HepG2 (cell line): ENCODE data around the gene TLR4. TPM values are rescaled to one million over a fixed set of nuclear protein-coding genes. Genes with fewer than 3 reads are reported as not detected.

Experiments used
- ATAC-seq: fragments of 200-7000 bp; cut with Tn5 transposase; 3 replicates; pipeline ENCODE4 v1.9.1; 2020; ENCODE audit warnings: mild to moderate bottlenecking, moderate library complexity
- BruUV-seq: library from RNA; stranded (reverse); fragments of 400-500 nt; replicated peaks from 2 replicates; lab custom pipeline; 2021; lab: Mats Ljungman, UMichigan
- CTCF ChIA-PET: fragments of 300-600 bp; formaldehyde crosslinking; extraction: SDS; loops from one replicate; lab custom pipeline; 2021; ENCODE audit warnings: low total read pairs, inconsistent platforms, low intra/inter-chr PET ratio; lab: Yijun Ruan, JAX
- POLR2A ChIA-PET: fragments of 350-600 bp; sonication (Branson Sonifier 250); formaldehyde crosslinking; loops from one replicate; lab custom pipeline; 2020; ENCODE audit warnings: antibody characterized with exemption, inconsistent platforms; lab: Yijun Ruan, JAX
- DNase-seq: peaks from one replicate; pipeline ENCODE4 v3.0.0-alpha.2; 2015; ENCODE audit warnings: low spot score
- FAIRE-seq: peaks from 3 replicates; lab custom pipeline; 2011; peaks lifted over from hg19 to GRCh38; lab: Jason Lieb, UNC
- H2AFZ ChIP-seq: one replicate; pipeline ENCODE4 v1.6.1; 2011; ENCODE audit warnings: low read length, inconsistent platforms
- H3K27ac ChIP-seq: fragments of 300-600 bp; 3 replicates; pipeline ENCODE4 v1.8.0; 2011; ENCODE audit warnings: mixed run types, mild to moderate bottlenecking, mixed read lengths, low read length, inconsistent platforms; ENCODE audit not compliant: insufficient read depth; ENCODE audit errors: extremely low read length
- H3K27me3 ChIP-seq, 2 experiments: fragments of 200-600 bp in 1 of 2; 2 replicates in 1 of 2; 3 replicates in 1 of 2; pipeline versions ENCODE4 v1.6.0 to v1.8.0; 2011; ENCODE audit warnings: low read length in 2 of 2, mild to moderate bottlenecking in 2 of 2, moderate library complexity in 2 of 2, inconsistent platforms in 1 of 2; ENCODE audit not compliant: insufficient read depth in 2 of 2, control insufficient read depth in 1 of 2
- H3K36me3 ChIP-seq, 2 experiments: fragments of 200-600 bp in 1 of 2; replicated peaks in 1 of 2; 2 replicates in 1 of 2; 3 replicates in 1 of 2; pipeline versions ENCODE4 v1.5.1 to v1.8.0; 2011; ENCODE audit warnings: low read length in 2 of 2, inconsistent platforms in 1 of 2; ENCODE audit not compliant: insufficient read depth in 2 of 2, control insufficient read depth in 1 of 2
- H3K4me1 ChIP-seq: 2 replicates; pipeline ENCODE4 v1.5.1; 2012; ENCODE audit warnings: low read length, inconsistent platforms; ENCODE audit not compliant: insufficient read depth
- H3K4me2 ChIP-seq: 2 replicates; pipeline ENCODE4 v1.6.0; 2011; ENCODE audit warnings: low read depth, low read length, inconsistent platforms
- H3K4me3 ChIP-seq, 3 experiments: fragments of 200-600 bp in 1 of 3; sonication (generic), shearing (Covaris generic) in 1 of 3; replicated peaks in 1 of 3; 2 replicates each; pipeline ENCODE4 v1.5.1; 2011 to 2016; ENCODE audit warnings: low read length in 3 of 3, inconsistent platforms in 2 of 3, low read depth in 2 of 3, mild to moderate bottlenecking in 2 of 3, control low read depth in 1 of 3, mixed read lengths in 1 of 3; ENCODE audit not compliant: insufficient read depth in 1 of 3
- H3K79me2 ChIP-seq: one replicate; pipeline ENCODE4 v1.6.1; 2011; ENCODE audit warnings: low read length, inconsistent platforms; ENCODE audit not compliant: insufficient read depth
- H3K9ac ChIP-seq: 2 replicates; pipeline ENCODE4 v1.6.0; 2011; ENCODE audit warnings: mild to moderate bottlenecking, low read depth, low read length, inconsistent platforms; ENCODE audit not compliant: insufficient read depth
- H3K9me3 ChIP-seq: 2 replicates; pipeline ENCODE4 v1.5.1; 2012; ENCODE audit warnings: mild to moderate bottlenecking, low read length
- H4K20me1 ChIP-seq: 2 replicates; pipeline ENCODE4 v1.6.0; 2011; ENCODE audit warnings: inconsistent platforms, mild to moderate bottlenecking, low read length, moderate library complexity; ENCODE audit not compliant: insufficient read depth
- AHR ChIP-seq: IDR thresholded peaks from 2 replicates; pipeline ENCODE4 v1.6.1; 2018; ENCODE audit warnings: missing genetic modification reagents, missing compliant biosample characterization
- ATAD3A ChIP-seq: sonication (generic); formaldehyde crosslinking; IDR thresholded peaks from 2 replicates; pipeline ENCODE4 v1.4.0; 2020; ENCODE audit warnings: missing genetic modification reagents
- CHD4 ChIP-seq: fragments of 200-600 bp; sonication (generic); IDR thresholded peaks from 2 replicates; pipeline ENCODE4 v1.7.0; 2017; ENCODE audit warnings: mild to moderate bottlenecking, low read length, borderline replicate concordance
- GTF2F1 ChIP-seq: fragments of 150-350 bp; IDR thresholded peaks from 2 replicates; pipeline ENCODE4 v1.6.1; 2014; ENCODE audit warnings: low read length
- NCOR1 ChIP-seq: fragments of 200-600 bp; sonication (generic); IDR thresholded peaks from 2 replicates; pipeline ENCODE4 v1.7.0; 2017; ENCODE audit warnings: antibody characterized with exemption, low read length, borderline replicate concordance
- SALL1 ChIP-seq: sonication (generic); formaldehyde crosslinking; IDR thresholded peaks from 2 replicates; pipeline ENCODE4 v1.8.0; 2022; ENCODE audit warnings: mild to moderate bottlenecking, missing genetic modification reagents
- TBL1XR1 ChIP-seq: fragments of 150-350 bp; IDR thresholded peaks from 2 replicates; pipeline ENCODE4 v1.6.1; 2014; ENCODE audit warnings: borderline replicate concordance, low read length; ENCODE audit not compliant: partially characterized antibody
- ZNF282 ChIP-seq: fragments of 450-650 bp; IDR thresholded peaks from 2 replicates; pipeline ENCODE4 v1.6.1; 2018; ENCODE audit not compliant: partially characterized antibody
- ZNF367 ChIP-seq: sonication (generic); formaldehyde crosslinking; IDR thresholded peaks from 2 replicates; pipeline ENCODE4 v1.4.0; 2020; ENCODE audit warnings: missing genetic modification reagents, borderline replicate concordance
- WGBS: methylation state at CpG from one replicate; pipeline ENCODE4 v1.1.6; 2017; ENCODE audit warnings: low lambda C conversion rate; 5-methylcytosine and 5-hydroxymethylcytosine counted together
- in situ Hi-C: cut with HindIII; loops from 2 replicates; pipeline ENCODE4 v1.10.0; 2017; ENCODE audit warnings: low pct_unique_long_range_greater_than_20kb; ENCODE audit not compliant: extremely low pct_ligation_motif_present
- intact Hi-C: fragments of 100-400 bp; cut with micrococcal nuclease; formaldehyde crosslinking; loops from one replicate; pipeline ENCODE4 v1.10.0; 2022; ENCODE audit not compliant: unreplicated experiment
- polyA plus RNA-seq, 8 experiments: library from polyadenylated mRNA; depleted of rRNA in 3 of 8; stranded (reverse) in 7 of 8; unstranded in 1 of 8; fragments of >200 nt; fragmentation: Illumina TruSeq in 4 of 8; extraction: Trizol in 4 of 8; gene quantifications; 2 replicates each; pipeline versions ENCODE4 v1.2.1 to v1.2.3, GENCODE V29; 2011 to 2016; ENCODE audit warnings: low read depth in 4 of 8, missing spikeins in 1 of 8, mixed read lengths in 1 of 8; ENCODE audit not compliant: insufficient read depth in 1 of 8
- total RNA-seq, 5 experiments: library from RNA; depleted of rRNA; stranded (reverse); fragments of >200 nt; fragmentation: Illumina TruSeq; extraction: Trizol; gene quantifications; 2 replicates each; pipeline ENCODE4 v1.2.3, GENCODE V29; 2016; ENCODE audit warnings: low read depth in 1 of 5
- TF ChIP-seq, protein P1 (sequence below): sonication (generic); formaldehyde crosslinking; IDR thresholded peaks from 2 replicates; pipeline ENCODE4 v1.5.1; 2020; ENCODE audit warnings: mild to moderate bottlenecking, missing genetic modification reagents, moderate library complexity
- TF ChIP-seq, protein P2 (sequence below): sonication (generic); formaldehyde crosslinking; IDR thresholded peaks from 2 replicates; pipeline ENCODE4 v1.5.1; 2020; ENCODE audit warnings: missing genetic modification reagents, mild to moderate bottlenecking, borderline replicate concordance
- TF ChIP-seq, protein P3 (sequence below): sonication (generic); formaldehyde crosslinking; IDR thresholded peaks from 2 replicates; pipeline ENCODE4 v1.8.1; 2023; ENCODE audit warnings: mild to moderate bottlenecking, missing genetic modification reagents

TLR4 gene
- total and polyA plus RNA-seq, 2 of the 13 experiments (the other 11 are each of a cell fraction or from before 2014, with no cell fraction given): 0.07 to 0.22 TPM

DNA sequence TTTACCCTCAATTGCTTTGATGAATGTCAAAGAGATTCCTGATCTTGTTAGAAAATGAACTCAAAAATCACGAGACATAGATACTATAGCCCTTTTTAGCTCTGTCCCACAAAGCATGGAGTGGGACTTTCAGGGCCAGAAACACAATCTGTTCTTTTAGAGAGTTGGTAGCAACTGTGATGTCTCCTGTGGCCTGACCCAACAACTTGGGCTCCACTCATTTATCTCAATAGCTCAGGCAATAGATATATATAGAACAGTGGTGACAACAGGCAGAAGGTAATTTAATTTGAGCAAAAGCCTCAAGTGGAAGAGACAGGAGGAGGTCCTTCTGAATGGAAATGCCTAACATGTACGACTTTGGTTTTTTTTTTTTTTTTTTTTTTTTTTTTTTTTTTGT is 25.2 kb downstream of the TLR4 start:
- ATAC-seq: no peak
- H3K36me3 ChIP-seq: no peaks in the 10 kb centered on the region
- DNase-seq: no peak
- no peak for FAIRE-seq
- TF ChIP-seq TBL1XR1 (no peak), SALL1 (no peak), CHD4 (no peak), ZNF367 (no peak), ATAD3A (no peak), NCOR1 (no peak), ZNF282 (no peak), GTF2F1 (no peak), AHR (CRISPR knock-in tag) (no peak)
- TF ChIP-seq, protein P1, sequence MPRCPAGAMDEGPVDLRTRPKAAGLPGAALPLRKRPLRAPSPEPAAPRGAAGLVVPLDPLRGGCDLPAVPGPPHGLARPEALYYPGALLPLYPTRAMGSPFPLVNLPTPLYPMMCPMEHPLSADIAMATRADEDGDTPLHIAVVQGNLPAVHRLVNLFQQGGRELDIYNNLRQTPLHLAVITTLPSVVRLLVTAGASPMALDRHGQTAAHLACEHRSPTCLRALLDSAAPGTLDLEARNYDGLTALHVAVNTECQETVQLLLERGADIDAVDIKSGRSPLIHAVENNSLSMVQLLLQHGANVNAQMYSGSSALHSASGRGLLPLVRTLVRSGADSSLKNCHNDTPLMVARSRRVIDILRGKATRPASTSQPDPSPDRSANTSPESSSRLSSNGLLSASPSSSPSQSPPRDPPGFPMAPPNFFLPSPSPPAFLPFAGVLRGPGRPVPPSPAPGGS: no peak
- TF ChIP-seq, protein P2, sequence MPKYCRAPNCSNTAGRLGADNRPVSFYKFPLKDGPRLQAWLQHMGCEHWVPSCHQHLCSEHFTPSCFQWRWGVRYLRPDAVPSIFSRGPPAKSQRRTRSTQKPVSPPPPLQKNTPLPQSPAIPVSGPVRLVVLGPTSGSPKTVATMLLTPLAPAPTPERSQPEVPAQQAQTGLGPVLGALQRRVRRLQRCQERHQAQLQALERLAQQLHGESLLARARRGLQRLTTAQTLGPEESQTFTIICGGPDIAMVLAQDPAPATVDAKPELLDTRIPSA (CRISPR knock-in tag): no peak
- TF ChIP-seq, protein P3, sequence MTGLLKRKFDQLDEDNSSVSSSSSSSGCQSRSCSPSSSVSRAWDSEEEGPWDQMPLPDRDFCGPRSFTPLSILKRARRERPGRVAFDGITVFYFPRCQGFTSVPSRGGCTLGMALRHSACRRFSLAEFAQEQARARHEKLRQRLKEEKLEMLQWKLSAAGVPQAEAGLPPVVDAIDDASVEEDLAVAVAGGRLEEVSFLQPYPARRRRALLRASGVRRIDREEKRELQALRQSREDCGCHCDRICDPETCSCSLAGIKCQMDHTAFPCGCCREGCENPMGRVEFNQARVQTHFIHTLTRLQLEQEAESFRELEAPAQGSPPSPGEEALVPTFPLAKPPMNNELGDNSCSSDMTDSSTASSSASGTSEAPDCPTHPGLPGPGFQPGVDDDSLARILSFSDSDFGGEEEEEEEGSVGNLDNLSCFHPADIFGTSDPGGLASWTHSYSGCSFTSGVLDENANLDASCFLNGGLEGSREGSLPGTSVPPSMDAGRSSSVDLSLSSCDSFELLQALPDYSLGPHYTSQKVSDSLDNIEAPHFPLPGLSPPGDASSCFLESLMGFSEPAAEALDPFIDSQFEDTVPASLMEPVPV: no peak
- TF ChIP-seq, all 625 proteins: peak for 0
- ChIA-PET CTCF (no interaction called here), POLR2A (no interaction called here)
- no peaks in the 10 kb centered on the region for H3K79me2 ChIP-seq
- in situ Hi-C loops (no loop called here), intact Hi-C loops (no loop called here)
- no peaks in the 10 kb centered on the region for H3K9me3 ChIP-seq
- WGBS: 0% methylated on average over 2 of the region's 2 CpGs
- no peak overlapping the region for H3K9ac ChIP-seq
- no peak overlapping the region for H3K4me2 ChIP-seq
- no peak overlapping the region for H3K4me3 ChIP-seq
- H4K20me1 ChIP-seq: no peaks in the 10 kb centered on the region
- no peak overlapping the region for H3K27ac ChIP-seq
- no peaks in the 10 kb centered on the region for H3K4me1 ChIP-seq
- BruUV-seq: no TSS peak
- no peak overlapping the region for H2AFZ ChIP-seq
- no peaks in the 10 kb centered on the region for H3K27me3 ChIP-seq
